IMR-90 (cell line): Measurements from ENCODE around the gene BCAR1. TPM values are rescaled to one million over a fixed set of nuclear protein-coding genes. Genes with fewer than 3 reads are reported as not detected.

Experiments used
- ATAC-seq: fragments of 200-7000 bp; cut with Tn5 transposase; 2 replicates; pipeline ENCODE4 v1.9.1; 2020; ENCODE audit warnings: low read depth, mild to moderate bottlenecking, moderate library complexity
- BruUV-seq: library from RNA; stranded (reverse); fragments of 400-500 nt; replicated peaks from 2 replicates; lab custom pipeline; 2021; lab: Mats Ljungman, UMichigan
- CTCF ChIA-PET: fragments of 300-600 bp; formaldehyde crosslinking; extraction: SDS; loops from one replicate; lab custom pipeline; 2021; ENCODE audit warnings: antibody characterized with exemption; lab: Yijun Ruan, JAX
- POLR2A ChIA-PET: fragments of 300-600 bp; sonication (Branson Sonifier 250); formaldehyde crosslinking; loops from one replicate; lab custom pipeline; 2022; ENCODE audit warnings: antibody characterized with exemption; ENCODE audit not compliant: unreplicated experiment; lab: Charles Lee
- DNase-seq: peaks from one replicate; pipeline ENCODE4 v3.0.0; 2013
- H2AFZ ChIP-seq: replicated peaks from 2 replicates; pipeline ENCODE3; 2013; ENCODE audit warnings: low read length, mild to moderate bottlenecking; ENCODE audit not compliant: poor library complexity
- H2AK5ac ChIP-seq: 2 replicates; pipeline ENCODE4 v1.6.1; 2013; ENCODE audit warnings: low read depth, low read length, inconsistent platforms
- H2AK9ac ChIP-seq: replicated peaks from 2 replicates; pipeline ENCODE3; 2013; ENCODE audit warnings: mild to moderate bottlenecking, low read depth, low read length, moderate library complexity; ENCODE audit not compliant: poor library complexity
- H2BK120ac ChIP-seq: 2 replicates; pipeline ENCODE4 v1.6.1; 2013; ENCODE audit warnings: low read depth, low read length, inconsistent platforms
- H2BK15ac ChIP-seq: 3 replicates; pipeline ENCODE4 v1.6.1; 2013; ENCODE audit warnings: low read depth, low read length, inconsistent platforms
- H2BK20ac ChIP-seq: 2 replicates; pipeline ENCODE4 v1.6.1; 2013; ENCODE audit warnings: low read depth, mild to moderate bottlenecking, inconsistent platforms, low read length, moderate library complexity
- H2BK5ac ChIP-seq: 2 replicates; pipeline ENCODE4 v1.6.1; 2013; ENCODE audit warnings: mild to moderate bottlenecking, low read depth, low read length, inconsistent platforms; ENCODE audit not compliant: poor library complexity, severe bottlenecking
- H3K14ac ChIP-seq: replicated peaks from 2 replicates; pipeline ENCODE4 v1.6.1; 2013; ENCODE audit warnings: low read depth, low read length, inconsistent platforms
- H3K18ac ChIP-seq: 2 replicates; pipeline ENCODE4 v1.6.1; 2013; ENCODE audit warnings: low read depth, low read length, control low read depth
- H3K23ac ChIP-seq: 2 replicates; pipeline ENCODE4 v1.6.1; 2013; ENCODE audit warnings: low read depth, low read length, inconsistent platforms
- H3K27ac ChIP-seq: 2 replicates; pipeline ENCODE4 v1.5.1; 2013; ENCODE audit warnings: mild to moderate bottlenecking, control low read depth, low read length; ENCODE audit not compliant: insufficient read depth
- H3K27me3 ChIP-seq: 2 replicates; pipeline ENCODE4 v1.6.1; 2013; ENCODE audit warnings: low read length; ENCODE audit not compliant: control insufficient read depth, insufficient read depth
- H3K36me3 ChIP-seq: 2 replicates; pipeline ENCODE4 v1.6.1; 2013; ENCODE audit warnings: low read length, mixed read lengths; ENCODE audit not compliant: control insufficient read depth, insufficient read depth
- H3K4ac ChIP-seq: 2 replicates; pipeline ENCODE4 v1.6.1; 2013; ENCODE audit warnings: low read depth, low read length, inconsistent platforms
- H3K4me1 ChIP-seq: 2 replicates; pipeline ENCODE4 v1.6.1; 2013; ENCODE audit warnings: low read length, mixed read lengths; ENCODE audit not compliant: control insufficient read depth, insufficient read depth
- H3K4me2 ChIP-seq: 2 replicates; pipeline ENCODE4 v1.6.1; 2013; ENCODE audit warnings: low read depth, mild to moderate bottlenecking, control low read depth, low read length, moderate library complexity
- H3K4me3 ChIP-seq: 2 replicates; pipeline ENCODE4 v1.5.1; 2013; ENCODE audit warnings: low read depth, mild to moderate bottlenecking, control low read depth, low read length, moderate library complexity; ENCODE audit not compliant: insufficient read depth
- H3K56ac ChIP-seq: 2 replicates; pipeline ENCODE4 v1.6.1; 2013; ENCODE audit warnings: low read length, inconsistent platforms; ENCODE audit not compliant: insufficient read depth; ENCODE audit errors: extremely low read depth
- H3K79me1 ChIP-seq, 2 experiments: 2 replicates each; pipeline ENCODE4 v1.6.1; 2013; ENCODE audit warnings: low read length in 2 of 2, inconsistent platforms in 1 of 2, low read depth in 1 of 2
- H3K9ac ChIP-seq: 2 replicates; pipeline ENCODE4 v1.6.1; 2013; ENCODE audit warnings: low read depth, low read length, control low read depth
- H3K9me1 ChIP-seq: 2 replicates; pipeline ENCODE4 v1.6.1; 2013; ENCODE audit warnings: low read length, inconsistent platforms; ENCODE audit not compliant: insufficient read depth
- H3K9me3 ChIP-seq: 2 replicates; pipeline ENCODE4 v1.6.1; 2013; ENCODE audit warnings: low read length; ENCODE audit not compliant: control insufficient read depth, insufficient read depth
- H4K20me1 ChIP-seq: 2 replicates; pipeline ENCODE4 v1.6.1; 2013; ENCODE audit warnings: low read length, inconsistent platforms; ENCODE audit not compliant: insufficient read depth
- H4K5ac ChIP-seq: 2 replicates; pipeline ENCODE4 v1.6.1; 2013; ENCODE audit warnings: mild to moderate bottlenecking, low read depth, low read length, control low read depth
- H4K8ac ChIP-seq, 2 experiments: 2 replicates each; pipeline ENCODE4 v1.6.1; 2013; ENCODE audit warnings: low read depth in 2 of 2, low read length in 2 of 2, control low read depth in 1 of 2, inconsistent platforms in 1 of 2
- H4K91ac ChIP-seq: 2 replicates; pipeline ENCODE4 v1.6.1; 2013; ENCODE audit warnings: low read depth, low read length, inconsistent platforms; ENCODE audit not compliant: insufficient read depth
- BHLHE40 ChIP-seq: fragments of 150-350 bp; IDR thresholded peaks from 2 replicates; pipeline ENCODE4 v1.6.1; 2016; ENCODE audit warnings: mild to moderate bottlenecking, low read depth, low read length
- CEBPB ChIP-seq: IDR thresholded peaks from 2 replicates; pipeline ENCODE4 v1.6.1; 2012; ENCODE audit warnings: low read depth, low read length, improper control_type of control experiment
- CHD1 ChIP-seq: IDR thresholded peaks from 2 replicates; pipeline ENCODE4 v1.6.1; 2012; ENCODE audit warnings: low read depth, low read length, improper control_type of control experiment
- CTCF ChIP-seq: conservative IDR thresholded peaks from 2 replicates; pipeline ENCODE4 v1.5.1; 2012; ENCODE audit warnings: mild to moderate bottlenecking, low read depth, low read length, improper control_type of control experiment
- ELK1 ChIP-seq: fragments of 150-350 bp; IDR thresholded peaks from 2 replicates; pipeline ENCODE4 v1.6.1; 2016; ENCODE audit warnings: low read depth, mild to moderate bottlenecking, low read length, moderate library complexity, borderline replicate concordance
- MAFK ChIP-seq: IDR thresholded peaks from 2 replicates; pipeline ENCODE4 v1.6.1; 2012; ENCODE audit warnings: low read depth, low read length, improper control_type of control experiment
- MXI1 ChIP-seq: IDR thresholded peaks from 2 replicates; pipeline ENCODE4 v1.6.1; 2012; ENCODE audit warnings: low read depth, mild to moderate bottlenecking, low read length, moderate library complexity, borderline replicate concordance
- POLR2A ChIP-seq: IDR thresholded peaks from 2 replicates; pipeline ENCODE4 v1.6.1; 2012; ENCODE audit warnings: mild to moderate bottlenecking, low read depth, low read length
- RAD21 ChIP-seq: IDR thresholded peaks from 2 replicates; pipeline ENCODE4 v1.6.1; 2012; ENCODE audit warnings: low read length, improper control_type of control experiment
- RCOR1 ChIP-seq: IDR thresholded peaks from 2 replicates; pipeline ENCODE4 v1.6.1; 2012; ENCODE audit warnings: mild to moderate bottlenecking, low read length, improper control_type of control experiment; ENCODE audit not compliant: insufficient replicate concordance
- RFX5 ChIP-seq: IDR thresholded peaks from 2 replicates; pipeline ENCODE4 v1.8.0; 2012; ENCODE audit warnings: low read depth, mild to moderate bottlenecking, low read length, moderate library complexity
- SMC3 ChIP-seq: fragments of 150-350 bp; IDR thresholded peaks from 2 replicates; pipeline ENCODE4 v1.6.1; 2016; ENCODE audit warnings: low read depth, mild to moderate bottlenecking, antibody characterized with exemption, low read length, moderate library complexity
- USF2 ChIP-seq: fragments of 150-350 bp; IDR thresholded peaks from 2 replicates; pipeline ENCODE4 v1.6.1; 2017; ENCODE audit warnings: mild to moderate bottlenecking, antibody characterized with exemption, low read length, low read depth
- WGBS, 2 experiments: methylation state at CpG; one replicate each; pipeline versions ENCODE4 v1.1.5 to v1.1.7; 2013; ENCODE audit warnings: missing lambda C conversion rate in 2 of 2; ENCODE audit not compliant: insufficient read length in 1 of 2; ENCODE audit errors: extremely low coverage in 2 of 2; 5-methylcytosine and 5-hydroxymethylcytosine counted together
- dilution Hi-C: fragments of 300-500 bp; cut with HindIII; formaldehyde crosslinking; loops from one replicate; pipeline ENCODE4 v1.14.3; 2018; ENCODE audit warnings: low sequenced_read_pairs; ENCODE audit not compliant: unreplicated experiment
- in situ Hi-C: fragments of 300-500 bp; cut with MboI; formaldehyde crosslinking; loops from 3 replicates; pipeline ENCODE4 v1.14.3; 2019; ENCODE audit warnings: low sequenced_read_pairs, inconsistent platforms, mixed read lengths
- intact Hi-C: fragments of 100-400 bp; cut with micrococcal nuclease; formaldehyde crosslinking; loops from 2 replicates; pipeline ENCODE4 v1.10.0; 2022
- polyA plus RNA-seq, 3 experiments: library from polyadenylated mRNA; depleted of rRNA; stranded (reverse); fragments of >200 nt; gene quantifications; 2 replicates each; pipeline ENCODE4 v1.2.3, GENCODE V29; 2012; ENCODE audit warnings: low replicate concordance in 1 of 3
- total RNA-seq: library from RNA; depleted of rRNA; stranded (reverse); fragments of >200 nt; gene quantifications from 2 replicates; pipeline ENCODE4 v1.2.3, GENCODE V29; 2012

The BCAR1 gene
- total and polyA plus RNA-seq, 2 of the 4 experiments (the other 2 are of a cell fraction) = 18.1 to 99.4 TPM

GRCh38 chr16:75179208-75179607 lies 72.2 kb downstream of the BCAR1 start:
- no peak overlapping the region for H3K9ac ChIP-seq
- ATAC-seq (no peak), DNase-seq (no peak)
- H3K18ac ChIP-seq = no peak overlapping the region
- H4K20me1 ChIP-seq = no peaks in the 10 kb centered on the region
- no peaks in the 10 kb centered on the region for H3K9me1 ChIP-seq
- H2AK9ac ChIP-seq = no peak overlapping the region
- no peak overlapping the region for H3K14ac ChIP-seq
- WGBS, 2 experiments = no CpG with 5 or more reads among the region's 6 CpGs
- CTCF ChIA-PET = no interaction called here
- intact Hi-C loops = no loop called here
- H3K36me3 ChIP-seq = no peaks in the 10 kb centered on the region
- dilution Hi-C loops = no loop called here
- BruUV-seq = no TSS peak
- H2AK5ac ChIP-seq = no peak overlapping the region
- no peak overlapping the region for H4K8ac ChIP-seq
- no peak overlapping the region for H3K4me3 ChIP-seq
- H3K27me3 ChIP-seq = no peaks in the 10 kb centered on the region
- H4K91ac ChIP-seq = no peak overlapping the region
- H3K4me2 ChIP-seq = no peak overlapping the region
- no peak overlapping the region for H3K27ac ChIP-seq
- no peak overlapping the region for H2BK120ac ChIP-seq
- POLR2A ChIA-PET = no interaction called here
- TF ChIP-seq USF2 (no peak), MAFK (no peak), ELK1 (no peak), SMC3 (no peak), RCOR1 (no peak), MXI1 (no peak), CHD1 (no peak), POLR2A (no peak), RAD21 (no peak), CEBPB (no peak), BHLHE40 (no peak), CTCF (no peak), RFX5 (no peak)
- no peak overlapping the region for H2BK15ac ChIP-seq
- no peak overlapping the region for H2BK20ac ChIP-seq
- H3K4ac ChIP-seq = no peak overlapping the region
- no peak overlapping the region for H3K56ac ChIP-seq
- no peaks in the 10 kb centered on the region for H3K79me1 ChIP-seq
- H2BK5ac ChIP-seq = no peak overlapping the region
- H3K4me1 ChIP-seq = no peaks in the 10 kb centered on the region
- peaks cover 24% of the 10 kb centered on the region for H3K9me3 ChIP-seq
- no peak overlapping the region for H2AFZ ChIP-seq
- no peak overlapping the region for H4K5ac ChIP-seq
- no peak overlapping the region for H3K23ac ChIP-seq
- in situ Hi-C loops = no loop called here
